Esophagus muscularis mucosa (tissue), 4 donors: ENCODE results near the gene DLST. TPM values are rescaled to one million over a fixed set of nuclear protein-coding genes. Genes with fewer than 3 reads are reported as not detected.

Source experiments
- DNase-seq: peaks from one replicate; pipeline ENCODE4 v3.0.0-alpha.2; 2017; ENCODE audit errors: extremely low spot score
- H3K27ac ChIP-seq, 4 donors: fragments of 200-600 bp; sonication (generic); replicated peaks in 1 of 4; 1 replicate in 3 of 4; 2 replicates in 1 of 4; pipeline ENCODE4 v1.5.1; 2016 to 2019; ENCODE audit warnings: mild to moderate bottlenecking in 1 of 4
- H3K27me3 ChIP-seq, 4 donors: fragments of 200-600 bp; sonication (generic); one replicate each; pipeline versions ENCODE4 v1.5.1 to v1.6.0; 2016 to 2019
- H3K36me3 ChIP-seq, 4 donors: fragments of 200-600 bp; sonication (generic); one replicate each; pipeline ENCODE4 v1.5.1; 2016 to 2019
- H3K4me1 ChIP-seq, 4 donors: fragments of 200-600 bp; sonication (generic); one replicate each; pipeline ENCODE4 v1.5.1; 2016 to 2019
- H3K4me3 ChIP-seq, 4 donors: fragments of 200-600 bp; sonication (generic); 1 replicate in 2 of 4; 2 replicates in 2 of 4; pipeline ENCODE4 v1.5.1; 2016 to 2019; ENCODE audit warnings: mild to moderate bottlenecking in 4 of 4, moderate library complexity in 1 of 4
- H3K9me3 ChIP-seq, 4 donors: fragments of 200-600 bp; sonication (generic); 1 replicate in 3 of 4; 2 replicates in 1 of 4; pipeline ENCODE4 v1.5.1; 2016 to 2019
- EP300 ChIP-seq: sonication (generic); formaldehyde crosslinking; IDR thresholded peaks from one replicate; pipeline ENCODE4 v1.6.1; 2017; ENCODE audit warnings: antibody characterized with exemption
- POLR2A ChIP-seq: fragments of 450-650 bp; IDR thresholded peaks from one replicate; pipeline ENCODE4 v1.6.1; 2017; ENCODE audit warnings: antibody characterized with exemption, moderate library complexity, mild to moderate bottlenecking, low read depth
- POLR2AphosphoS5 ChIP-seq, 2 donors: sonication (generic); formaldehyde crosslinking; IDR thresholded peaks; one replicate each; pipeline ENCODE4 v1.6.1; 2017; ENCODE audit warnings: antibody characterized with exemption in 2 of 2
- WGBS: methylation state at CpG from one replicate; pipeline ENCODE4 v1.1.5; 2018; 5-methylcytosine and 5-hydroxymethylcytosine counted together
- intact Hi-C: fragments of 100-400 bp; cut with DNase I; formaldehyde crosslinking; loops from one replicate; pipeline ENCODE4 v1.15.1; 2023
- total RNA-seq, 4 donors: library from RNA; depleted of rRNA; stranded (reverse); fragments of >200 nt; gene quantifications; one replicate each; pipeline versions ENCODE4 v1.1.0 to v1.2.1, GENCODE V29; 2016
- TF ChIP-seq, protein P1 (sequence below), 3 experiments: fragments of 200-600 bp in 2 of 3; fragments of 450-650 bp in 1 of 3; sonication (generic) in 2 of 3; IDR thresholded peaks; one replicate each; pipeline ENCODE4 v1.5.1; 2017 to 2019; ENCODE audit warnings: antibody characterized with exemption in 3 of 3, mild to moderate bottlenecking in 2 of 3, moderate library complexity in 1 of 3

The DLST gene
- total RNA-seq, 4 donors from 2014 or later: 72.7 to 96.2 (median 88.5) TPM

DNA sequence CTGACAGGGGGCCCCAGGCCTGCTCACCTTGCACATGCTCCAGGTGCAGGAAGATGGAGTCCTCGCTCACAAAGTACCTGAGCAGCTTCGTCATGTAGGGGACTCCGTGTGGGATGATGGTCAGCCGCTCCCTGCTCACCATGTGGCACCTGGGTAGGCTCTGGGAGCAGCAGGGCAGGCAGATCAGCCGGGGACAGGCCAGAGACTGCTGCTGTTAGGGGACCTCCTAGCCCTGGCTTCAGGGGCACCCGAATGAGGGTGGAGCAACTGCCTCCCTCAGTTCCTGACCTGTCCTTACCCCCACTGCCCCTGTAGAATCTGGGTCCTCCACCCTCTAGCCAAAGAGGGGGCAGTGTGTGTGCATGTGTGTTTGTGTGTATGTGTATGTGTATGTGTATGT is 29.5 kb downstream of the DLST start:
- 100% methylated on average over 1 of the region's 6 CpGs for WGBS
- no peaks in the 10 kb centered on the region for H3K9me3 ChIP-seq
- no peak overlapping the region for H3K4me3 ChIP-seq
- H3K36me3 ChIP-seq: peaks cover 0 to 9% (median 0%) of the 10 kb centered on the region in 4 donors
- DNase-seq: no peak
- TF ChIP-seq EP300 (no peak), POLR2A (no peak), POLR2AphosphoS5 (IDR thresholded peaks at IDR 0.05) (no peak)
- TF ChIP-seq, protein P1, sequence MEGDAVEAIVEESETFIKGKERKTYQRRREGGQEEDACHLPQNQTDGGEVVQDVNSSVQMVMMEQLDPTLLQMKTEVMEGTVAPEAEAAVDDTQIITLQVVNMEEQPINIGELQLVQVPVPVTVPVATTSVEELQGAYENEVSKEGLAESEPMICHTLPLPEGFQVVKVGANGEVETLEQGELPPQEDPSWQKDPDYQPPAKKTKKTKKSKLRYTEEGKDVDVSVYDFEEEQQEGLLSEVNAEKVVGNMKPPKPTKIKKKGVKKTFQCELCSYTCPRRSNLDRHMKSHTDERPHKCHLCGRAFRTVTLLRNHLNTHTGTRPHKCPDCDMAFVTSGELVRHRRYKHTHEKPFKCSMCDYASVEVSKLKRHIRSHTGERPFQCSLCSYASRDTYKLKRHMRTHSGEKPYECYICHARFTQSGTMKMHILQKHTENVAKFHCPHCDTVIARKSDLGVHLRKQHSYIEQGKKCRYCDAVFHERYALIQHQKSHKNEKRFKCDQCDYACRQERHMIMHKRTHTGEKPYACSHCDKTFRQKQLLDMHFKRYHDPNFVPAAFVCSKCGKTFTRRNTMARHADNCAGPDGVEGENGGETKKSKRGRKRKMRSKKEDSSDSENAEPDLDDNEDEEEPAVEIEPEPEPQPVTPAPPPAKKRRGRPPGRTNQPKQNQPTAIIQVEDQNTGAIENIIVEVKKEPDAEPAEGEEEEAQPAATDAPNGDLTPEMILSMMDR (IDR thresholded peaks at IDR 0.05): no peak
- H3K27ac ChIP-seq: no peak overlapping the region
- no peaks in the 10 kb centered on the region for H3K27me3 ChIP-seq
- peaks cover 29 to 42% (median 37%) of the 10 kb centered on the region in 4 donors for H3K4me1 ChIP-seq
- intact Hi-C loops: loop anchor here (10.0 kb wide), 1 partner anchor 174 kb away; no protein-coding TSS in a partner anchor

DNA sequence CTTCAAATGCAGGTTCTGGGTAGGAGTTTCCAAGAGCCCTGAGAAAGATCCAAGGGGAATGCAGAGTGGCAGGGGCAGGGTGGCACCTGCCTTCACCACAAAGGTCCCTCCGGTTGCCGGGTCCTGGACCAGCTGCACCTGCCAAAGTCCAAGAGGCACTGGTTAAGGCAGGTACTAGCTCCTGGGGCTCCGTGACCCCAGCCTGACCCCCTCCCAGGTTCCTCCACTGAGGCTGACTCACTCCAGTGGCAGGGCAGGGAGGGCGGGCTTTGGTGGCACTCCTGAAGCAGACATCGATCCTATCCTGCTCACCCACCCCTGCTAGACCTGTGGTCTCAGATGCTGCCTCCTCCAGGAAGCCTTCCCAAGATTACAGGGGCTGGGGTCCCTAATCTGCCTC is 30.0 kb downstream of the DLST start:
- no peak overlapping the region for H3K27ac ChIP-seq
- 90% methylated on average over 2 of the region's 5 CpGs for WGBS
- TF ChIP-seq EP300 (no peak), POLR2A (no peak), POLR2AphosphoS5 (IDR thresholded peaks at IDR 0.05) (no peak)
- TF ChIP-seq, protein P1 (IDR thresholded peaks at IDR 0.05): no peak
- H3K4me3 ChIP-seq: no peak overlapping the region
- intact Hi-C loops: loop anchor here (10.0 kb wide), 1 partner anchor 173 kb away; no protein-coding TSS in a partner anchor
- H3K4me1 ChIP-seq: peaks cover 29 to 42% (median 37%) of the 10 kb centered on the region in 4 donors
- peaks cover 0 to 4% (median 0%) of the 10 kb centered on the region in 4 donors for H3K36me3 ChIP-seq
- DNase-seq: no peak
- H3K9me3 ChIP-seq: no peaks in the 10 kb centered on the region
- H3K27me3 ChIP-seq: no peaks in the 10 kb centered on the region

DNA sequence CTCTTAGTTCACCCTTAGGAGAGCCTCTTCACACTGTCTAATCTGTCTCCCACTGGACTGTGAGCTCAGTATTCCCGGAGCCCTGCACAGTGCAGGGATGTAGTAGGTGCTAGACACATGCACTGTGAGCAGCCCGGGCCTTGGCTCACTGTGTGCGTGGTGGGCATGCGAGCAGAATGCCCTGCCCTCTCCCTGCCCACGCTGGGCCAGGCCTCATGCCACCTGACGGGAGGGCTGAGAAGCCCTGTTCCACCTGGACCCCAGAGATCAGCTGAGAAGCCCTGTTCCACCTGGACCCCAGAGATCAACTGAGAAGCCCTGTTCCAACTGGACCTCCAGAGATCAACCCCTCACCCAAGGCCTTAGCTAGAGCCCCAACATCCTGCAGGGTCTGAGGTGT is 30.4 kb downstream of the DLST start:
- H3K27ac ChIP-seq: no peak overlapping the region

DNA sequence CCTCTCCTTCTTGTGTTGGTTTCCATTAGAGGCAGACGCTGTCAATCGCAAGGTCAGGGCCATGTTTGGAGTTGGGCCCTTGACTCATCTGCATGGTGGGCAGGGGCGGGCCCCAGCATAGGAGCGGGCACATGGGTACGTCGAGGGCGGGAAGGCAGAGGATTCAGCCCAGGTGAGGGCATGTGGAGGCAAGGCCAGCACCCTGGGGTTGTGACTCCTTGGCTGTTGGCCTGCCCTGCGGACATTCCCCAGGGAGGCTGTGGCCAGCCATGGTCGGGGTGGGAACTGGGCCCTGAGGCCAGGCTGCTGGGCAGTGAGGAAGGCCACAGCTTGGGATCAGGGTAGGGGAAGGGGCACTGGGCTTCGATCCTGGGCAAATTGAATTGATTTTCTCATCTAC is 31.1 kb downstream of the DLST start:
- Histone ChIP-seq H3K27ac (no peak overlapping the region), H3K4me1 (peaks cover 29 to 42% (median 37%) of the 10 kb centered on the region in 4 donors), H3K4me3 (no peak overlapping the region), H3K27me3 (no peaks in the 10 kb centered on the region), H3K36me3 (no peaks in the 10 kb centered on the region), H3K9me3 (no peaks in the 10 kb centered on the region)
- intact Hi-C loops: loop anchor here (10.0 kb wide), 1 partner anchor 172 kb away; no protein-coding TSS in a partner anchor
- WGBS: 93% methylated on average over 4 of the region's 10 CpGs
- TF ChIP-seq, protein P1 (IDR thresholded peaks at IDR 0.05): no peak
- TF ChIP-seq EP300: no peak
- no peak for TF ChIP-seq POLR2A
- TF ChIP-seq POLR2AphosphoS5 (IDR thresholded peaks at IDR 0.05): no peak
- no peak for DNase-seq

More for the DNA sequence above, 30.4 kb downstream of the DLST start:
- TF ChIP-seq POLR2AphosphoS5 (IDR thresholded peaks at IDR 0.05) (no peak), POLR2A (no peak), EP300 (no peak)
- TF ChIP-seq, protein P1 (IDR thresholded peaks at IDR 0.05): no peak
- no peak overlapping the region for H3K4me3 ChIP-seq
- H3K36me3 ChIP-seq: no peaks in the 10 kb centered on the region
- H3K9me3 ChIP-seq: no peaks in the 10 kb centered on the region
- H3K4me1 ChIP-seq: peaks cover 29 to 42% (median 37%) of the 10 kb centered on the region in 4 donors
- DNase-seq: no peak
- 100% methylated on average over 1 of the region's 6 CpGs for WGBS
- intact Hi-C loops: loop anchor here (10.0 kb wide), 1 partner anchor 173 kb away; no protein-coding TSS in a partner anchor
- no peaks in the 10 kb centered on the region for H3K27me3 ChIP-seq
